VCaP (cell line): Measurements from ENCODE around the gene PREX1.

ENCODE experiments used
- H3K27ac ChIP-seq: fragments of 450-650 bp; 2 replicates; pipeline ENCODE4 v1.5.1; 2017
- CTCF ChIP-seq: fragments of 450-650 bp; conservative IDR thresholded peaks from 2 replicates; pipeline ENCODE4 v1.5.1; 2017; ENCODE audit warnings: mild to moderate bottlenecking, moderate library complexity

The PREX1 gene

GRCh38 chr20:48716086-48716485 lies 111.7 kb downstream of the PREX1 start:
- TF ChIP-seq CTCF, result no peak
- H3K27ac ChIP-seq, result no peak overlapping the region

- H3K27ac ChIP-seq, result no peak overlapping the region
- TF ChIP-seq CTCF, result no peak
Observed at GRCh38 chr20:48714764-48715163, 113.0 kb downstream of the PREX1 start.

- H3K27ac ChIP-seq, result no peak overlapping the region
- TF ChIP-seq CTCF, result no peak
Observed at GRCh38 chr20:48711696-48712464, 115.9 kb downstream of the PREX1 start.

GRCh38 chr20:48711044-48711428 lies 116.8 kb downstream of the PREX1 start:
- TF ChIP-seq CTCF, result no peak
- no peak overlapping the region for H3K27ac ChIP-seq

GRCh38 chr20:48710341-48711043 lies 117.3 kb downstream of the PREX1 start:
- TF ChIP-seq CTCF, result no peak
- no peak overlapping the region for H3K27ac ChIP-seq

- no peak overlapping the region for H3K27ac ChIP-seq
- no peak for TF ChIP-seq CTCF
Observed at GRCh38 chr20:48709744-48710143, 118.1 kb downstream of the PREX1 start.

- H3K27ac ChIP-seq, result no peak overlapping the region
- TF ChIP-seq CTCF, result no peak
Observed at GRCh38 chr20:48709058-48709691, 118.6 kb downstream of the PREX1 start.
